K562 (cell line): Measurements from ENCODE around the gene AP3S1. TPM values are rescaled to one million over a fixed set of nuclear protein-coding genes. Genes with fewer than 3 reads are reported as not detected.

Source experiments
- ATF3 ChIP-seq, 2 experiments: fragments of 450-650 bp in 1 of 2; sonication (generic) in 1 of 2; formaldehyde crosslinking in 1 of 2; IDR thresholded peaks in 1 of 2; conservative IDR thresholded peaks in 1 of 2; 2 replicates each; pipeline versions ENCODE4 v1.6.1 to v1.8.1; 2016 to 2023; ENCODE audit warnings: mild to moderate bottlenecking in 2 of 2, moderate library complexity in 2 of 2, inconsistent platforms in 1 of 2, missing genetic modification reagents in 1 of 2
- ERF ChIP-seq: fragments of 450-650 bp; formaldehyde crosslinking; IDR thresholded peaks from 2 replicates; pipeline ENCODE4 v1.4.0; 2020; ENCODE audit warnings: mild to moderate bottlenecking, mixed read lengths
- ETV6 ChIP-seq, 3 experiments: fragments of 150-350 bp in 1 of 3; sonication (generic) in 1 of 3; formaldehyde crosslinking in 1 of 3; IDR thresholded peaks; 2 replicates each; pipeline versions ENCODE4 v1.6.1 to v1.8.0; 2014 to 2022; ENCODE audit warnings: borderline replicate concordance in 2 of 3, low read depth in 2 of 3, antibody characterized with exemption in 1 of 3, low read length in 1 of 3, mild to moderate bottlenecking in 1 of 3, missing genetic modification reagents in 1 of 3
- GMEB1 ChIP-seq: fragments of 250-450 bp; sonication (Bioruptor Pico); IDR thresholded peaks from 2 replicates; pipeline ENCODE4 v1.4.0; 2020; ENCODE audit warnings: mild to moderate bottlenecking
- KAT8 ChIP-seq: fragments of 450-650 bp; IDR thresholded peaks from 2 replicates; pipeline ENCODE4 v1.6.1; 2016; ENCODE audit warnings: low read depth, mild to moderate bottlenecking
- KLF13 ChIP-seq: fragments of 450-650 bp; IDR thresholded peaks from 2 replicates; pipeline ENCODE4 v1.6.1; 2016; ENCODE audit warnings: missing genetic modification characterization, low read depth, mild to moderate bottlenecking, missing compliant biosample characterization, moderate library complexity, borderline replicate concordance
- MAFG ChIP-seq: fragments of 450-650 bp; conservative IDR thresholded peaks from 2 replicates; pipeline ENCODE4 v1.6.1; 2016; ENCODE audit warnings: missing genetic modification characterization, missing compliant biosample characterization
- POLR3A ChIP-seq: IDR thresholded peaks from 2 replicates; pipeline ENCODE4 v1.6.1; 2011; ENCODE audit warnings: borderline replicate concordance, mild to moderate bottlenecking, moderate library complexity; ENCODE audit not compliant: insufficient read length, insufficient read depth; ENCODE audit errors: extremely low read depth
- RBM17 ChIP-seq: fragments of 200-400 bp; formaldehyde crosslinking; IDR thresholded peaks from 2 replicates; pipeline ENCODE4 v1.6.1; 2017; ENCODE audit warnings: low read depth, mild to moderate bottlenecking, low read length, borderline replicate concordance
- RFX5 ChIP-seq: IDR thresholded peaks from 2 replicates; pipeline ENCODE4 v1.6.1; 2011; ENCODE audit warnings: low read depth, mild to moderate bottlenecking, improper control_type of control experiment, low read length
- RFX7 ChIP-seq: fragments of 250-450 bp; sonication (Bioruptor Pico); IDR thresholded peaks from 2 replicates; pipeline ENCODE4 v1.5.1; 2021; ENCODE audit warnings: mild to moderate bottlenecking
- RNF2 ChIP-seq: sonication (generic); IDR thresholded peaks from 2 replicates; pipeline ENCODE4 v1.6.1; 2016
- SMAD2 ChIP-seq: fragments of 150-350 bp; IDR thresholded peaks from 2 replicates; pipeline ENCODE4 v1.6.1; 2014; ENCODE audit warnings: low read depth, mild to moderate bottlenecking, low read length
- SRSF9 ChIP-seq: fragments of 200-400 bp; formaldehyde crosslinking; IDR thresholded peaks from 2 replicates; pipeline ENCODE4 v1.6.1; 2017; ENCODE audit warnings: low read depth, low read length, borderline replicate concordance
- ZNF282 ChIP-seq: sonication (generic); formaldehyde crosslinking; IDR thresholded peaks from 2 replicates; pipeline ENCODE4 v1.8.1; 2023; ENCODE audit warnings: missing genetic modification reagents
- ZNF584 ChIP-seq: fragments of 200-800 bp; sonication (Bioruptor generic); IDR thresholded peaks from 2 replicates; pipeline ENCODE4 v1.6.1; 2016; ENCODE audit warnings: low read depth, mild to moderate bottlenecking, missing genetic modification characterization, missing compliant biosample characterization
- ZNF609 ChIP-seq: sonication (generic); formaldehyde crosslinking; IDR thresholded peaks from 2 replicates; pipeline ENCODE4 v1.8.1; 2023; ENCODE audit warnings: missing genetic modification reagents, mild to moderate bottlenecking, borderline replicate concordance
- ZNF668 ChIP-seq: fragments of 250-450 bp; sonication (Bioruptor Pico); IDR thresholded peaks from 2 replicates; pipeline ENCODE4 v1.8.0; 2022; ENCODE audit warnings: mild to moderate bottlenecking, inconsistent platforms
- ZNF699 ChIP-seq: fragments of 250-450 bp; sonication (Bioruptor Pico); IDR thresholded peaks from 2 replicates; pipeline ENCODE4 v1.8.0; 2021; ENCODE audit warnings: mild to moderate bottlenecking, moderate library complexity; ENCODE audit not compliant: insufficient replicate concordance
- ZNF780A ChIP-seq: fragments of 250-450 bp; sonication (Bioruptor Pico); IDR thresholded peaks from 2 replicates; pipeline ENCODE4 v1.5.0; 2021; ENCODE audit warnings: mild to moderate bottlenecking
- polyA plus RNA-seq, 8 experiments: library from polyadenylated mRNA; depleted of rRNA in 4 of 8; stranded (reverse) in 5 of 8; unstranded in 3 of 8; fragments of >200 nt; fragmentation: Nextera tagmentation in 2 of 8; fragmentation: Illumina TruSeq in 1 of 8; extraction: Ambion mirVana in 2 of 8; extraction: Trizol in 1 of 8; gene quantifications; 2 replicates each; pipeline versions ENCODE4 v1.2.1 to v1.2.3, GENCODE V29; 2011 to 2014; ENCODE audit warnings: inconsistent platforms in 1 of 8, missing spikeins in 1 of 8
- total RNA-seq, 7 experiments: library from RNA; depleted of rRNA in 6 of 7; stranded (reverse); fragments of >200 nt in 6 of 7; fragmentation: Illumina TruSeq in 2 of 7; extraction: Trizol in 2 of 7; gene quantifications; 2 replicates each; pipeline versions ENCODE4 v1.2.1 to v1.2.3, GENCODE V29; 2011 to 2021; ENCODE audit warnings: low replicate concordance in 1 of 7

AP3S1 gene
- total and polyA plus RNA-seq, 9 of the 15 experiments (the other 6 are each of a cell fraction or from before 2014, with no cell fraction given) = 46.1 to 106 (median 67.3) TPM

- no peak for TF ChIP-seq ZNF780A (CRISPR knock-in tag)
- no peak for TF ChIP-seq SMAD2
- no peak for TF ChIP-seq ZNF609 (CRISPR knock-in tag)
- no peak for TF ChIP-seq ZNF699 (CRISPR knock-in tag)
- no peak for TF ChIP-seq ZNF282
- TF ChIP-seq ETV6 (IDR thresholded peaks at IDR 0.05; ENCODE audit: borderline replicate concordance in 1 of 2, low read depth in 2 of 2, low read length in 1 of 2) = peak in 1 of 2 experiments; percentile 24; a peak in 1 of 4 replicates
- no peak for TF ChIP-seq ETV6 (CRISPR knock-in tag; IDR thresholded peaks at IDR 0.05; ENCODE audit: borderline replicate concordance)
- TF ChIP-seq POLR3A = no peak
- TF ChIP-seq MAFG (tag) = no peak
- TF ChIP-seq KLF13 (tag) = no peak
- 0 out of 2 replicates have a peak, but pooled peaks have one; percentile 40 for TF ChIP-seq GMEB1 (CRISPR knock-in tag)
- peak; percentile 43; the same call in 1 of the 2 replicates for TF ChIP-seq ERF (CRISPR knock-in tag)
- no peak for TF ChIP-seq RBM17
- TF ChIP-seq ZNF584 (CRISPR knock-in tag) = no peak
- TF ChIP-seq SRSF9 = no peak
- TF ChIP-seq KAT8 = no peak
- no peak; the same call in 1 of the 2 replicates for TF ChIP-seq ATF3 (IDR thresholded peaks at IDR 0.05)
- TF ChIP-seq ATF3 (CRISPR knock-in tag; conservative IDR thresholded peaks at IDR 0.05) = peak; percentile 71; the same call in 1 of the 2 replicates
- TF ChIP-seq RNF2 = peak; percentile 76
- TF ChIP-seq RFX7 (CRISPR knock-in tag) = no peak
- no peak for TF ChIP-seq RFX5
- TF ChIP-seq ZNF668 = no peak
Measured at GRCh38 chr5:115841382-115842088, at the start of gene AP3S1, which contains the start of gene ATG12 (continued).
